Measurements from ENCODE around the gene PHGDH. TPM values are rescaled to one million over a fixed set of nuclear protein-coding genes. Genes with fewer than 3 reads are reported as not detected.

The PHGDH gene
- total and polyA plus RNA-seq, 2 donors from 2014 or later, result 71.9 to 126 TPM

DNA sequence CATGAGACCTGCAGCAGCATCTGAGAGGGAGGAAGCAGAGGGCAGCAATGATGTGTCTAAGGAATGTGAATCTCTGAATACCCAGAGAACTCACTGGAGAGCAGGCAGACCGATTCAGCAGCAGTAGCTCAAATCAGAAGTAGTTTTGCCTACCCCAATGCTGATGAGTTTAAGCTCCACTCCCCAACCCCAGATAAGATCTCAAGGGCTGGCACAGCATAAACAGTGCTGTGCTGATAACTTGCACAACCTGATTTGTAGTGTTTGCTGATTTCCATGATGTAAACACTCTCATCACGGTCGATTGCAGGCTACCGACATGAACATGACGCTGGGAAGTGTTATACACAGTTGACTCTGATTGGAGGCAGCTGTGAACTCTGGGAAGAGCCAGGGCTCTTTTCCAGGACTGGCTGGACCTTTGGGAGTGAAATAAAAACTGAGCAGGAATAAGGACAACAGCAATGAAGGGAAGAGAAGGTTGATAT lies 68.2 kb downstream of the PHGDH start:
- no peaks in the 10 kb centered on the region for H3K36me3 ChIP-seq (ENCODE audit: control insufficient read depth in 2 of 3, insufficient read depth in 3 of 3, low read length in 3 of 3)
- FAIRE-seq, result no peak
- H3K4me3 ChIP-seq (ENCODE audit: low read length in 3 of 3), result peak overlapping the region in 2 of 3 donors; percentile 10 to 50
- H3K9me3 ChIP-seq (ENCODE audit: control insufficient read depth in 2 of 3, insufficient read depth in 1 of 3, low read length in 3 of 3), result no peaks in the 10 kb centered on the region
- H3K4me1 ChIP-seq (ENCODE audit: control insufficient read depth in 2 of 3, insufficient read depth in 2 of 3, low read depth in 1 of 3, low read length in 3 of 3), result peaks cover 10 to 15% (median 13%) of the 10 kb centered on the region in 3 donors
- H3K9ac ChIP-seq (ENCODE audit: low read length in 3 of 3), result no peak overlapping the region
- peak in 3 of 5 donors; percentile 41 to 79 (median 70) for DNase-seq
- TF ChIP-seq, protein P1, sequence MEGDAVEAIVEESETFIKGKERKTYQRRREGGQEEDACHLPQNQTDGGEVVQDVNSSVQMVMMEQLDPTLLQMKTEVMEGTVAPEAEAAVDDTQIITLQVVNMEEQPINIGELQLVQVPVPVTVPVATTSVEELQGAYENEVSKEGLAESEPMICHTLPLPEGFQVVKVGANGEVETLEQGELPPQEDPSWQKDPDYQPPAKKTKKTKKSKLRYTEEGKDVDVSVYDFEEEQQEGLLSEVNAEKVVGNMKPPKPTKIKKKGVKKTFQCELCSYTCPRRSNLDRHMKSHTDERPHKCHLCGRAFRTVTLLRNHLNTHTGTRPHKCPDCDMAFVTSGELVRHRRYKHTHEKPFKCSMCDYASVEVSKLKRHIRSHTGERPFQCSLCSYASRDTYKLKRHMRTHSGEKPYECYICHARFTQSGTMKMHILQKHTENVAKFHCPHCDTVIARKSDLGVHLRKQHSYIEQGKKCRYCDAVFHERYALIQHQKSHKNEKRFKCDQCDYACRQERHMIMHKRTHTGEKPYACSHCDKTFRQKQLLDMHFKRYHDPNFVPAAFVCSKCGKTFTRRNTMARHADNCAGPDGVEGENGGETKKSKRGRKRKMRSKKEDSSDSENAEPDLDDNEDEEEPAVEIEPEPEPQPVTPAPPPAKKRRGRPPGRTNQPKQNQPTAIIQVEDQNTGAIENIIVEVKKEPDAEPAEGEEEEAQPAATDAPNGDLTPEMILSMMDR (IDR thresholded peaks at IDR 0.05; ENCODE audit: borderline replicate concordance, extremely low read depth, insufficient read depth), result no peak
- H3K27ac ChIP-seq (ENCODE audit: low read depth in 2 of 2, low read length in 2 of 2), result peak overlapping the region in 1 of 2 donors; percentile 74
- intact Hi-C loops (cut with DNase I), result no loop called here
- H3K27me3 ChIP-seq (ENCODE audit: control insufficient read depth, insufficient read depth, low read length), result no peaks in the 10 kb centered on the region

DNA sequence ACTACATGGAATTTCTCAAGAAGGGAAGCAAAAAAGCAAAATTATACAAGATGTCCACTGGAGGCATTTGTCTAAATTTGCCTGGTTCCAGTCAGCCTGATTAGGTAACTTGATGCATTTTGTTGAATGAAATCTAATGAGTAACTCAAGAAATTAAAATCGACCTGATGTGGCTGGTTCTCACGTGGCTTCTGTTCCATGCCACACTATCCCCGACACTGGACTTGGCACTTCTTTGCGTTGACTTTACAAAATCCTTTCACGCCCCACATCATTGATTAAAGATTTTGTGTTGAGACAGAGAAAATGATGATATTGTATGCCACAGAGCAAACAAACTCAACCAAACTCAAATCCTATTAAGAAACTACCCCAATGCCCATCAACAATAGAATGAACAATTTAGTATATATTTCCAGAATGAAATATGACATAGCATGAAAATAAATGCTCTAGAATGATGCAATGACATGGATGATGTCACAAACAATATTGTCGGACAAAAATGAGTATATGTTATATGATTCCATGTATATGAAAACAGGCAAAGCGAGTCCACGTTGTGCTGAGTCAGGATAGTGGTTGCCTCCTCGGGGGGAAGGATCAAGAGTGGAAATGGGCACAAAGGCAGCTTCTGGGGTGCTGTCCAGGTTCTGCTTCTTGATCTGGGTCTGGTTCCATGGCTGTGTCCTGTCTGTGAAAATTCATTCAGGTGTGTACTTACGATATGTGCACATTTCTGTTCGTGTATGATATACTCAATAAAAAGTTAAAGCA lies 69.9 kb downstream of the PHGDH start:
- H3K9me3 ChIP-seq (ENCODE audit: control insufficient read depth in 2 of 3, insufficient read depth in 1 of 3, low read length in 3 of 3), result no peaks in the 10 kb centered on the region
- H3K27me3 ChIP-seq (ENCODE audit: control insufficient read depth, insufficient read depth, low read length), result no peaks in the 10 kb centered on the region
- FAIRE-seq (no peak), DNase-seq (no peak)
- TF ChIP-seq, protein P1 (IDR thresholded peaks at IDR 0.05; ENCODE audit: borderline replicate concordance, extremely low read depth, insufficient read depth), result no peak
- no peak overlapping the region for H3K27ac ChIP-seq (ENCODE audit: low read depth in 2 of 2, low read length in 2 of 2)
- intact Hi-C loops (cut with DNase I), result no loop called here
- peaks cover 7 to 12% (median 10%) of the 10 kb centered on the region in 3 donors for H3K4me1 ChIP-seq (ENCODE audit: control insufficient read depth in 2 of 3, insufficient read depth in 2 of 3, low read depth in 1 of 3, low read length in 3 of 3)
- no peak overlapping the region for H3K9ac ChIP-seq (ENCODE audit: low read length in 3 of 3)
- no peak overlapping the region for H3K4me3 ChIP-seq (ENCODE audit: low read length in 3 of 3)
- no peaks in the 10 kb centered on the region for H3K36me3 ChIP-seq (ENCODE audit: control insufficient read depth in 2 of 3, insufficient read depth in 3 of 3, low read length in 3 of 3)

DNA sequence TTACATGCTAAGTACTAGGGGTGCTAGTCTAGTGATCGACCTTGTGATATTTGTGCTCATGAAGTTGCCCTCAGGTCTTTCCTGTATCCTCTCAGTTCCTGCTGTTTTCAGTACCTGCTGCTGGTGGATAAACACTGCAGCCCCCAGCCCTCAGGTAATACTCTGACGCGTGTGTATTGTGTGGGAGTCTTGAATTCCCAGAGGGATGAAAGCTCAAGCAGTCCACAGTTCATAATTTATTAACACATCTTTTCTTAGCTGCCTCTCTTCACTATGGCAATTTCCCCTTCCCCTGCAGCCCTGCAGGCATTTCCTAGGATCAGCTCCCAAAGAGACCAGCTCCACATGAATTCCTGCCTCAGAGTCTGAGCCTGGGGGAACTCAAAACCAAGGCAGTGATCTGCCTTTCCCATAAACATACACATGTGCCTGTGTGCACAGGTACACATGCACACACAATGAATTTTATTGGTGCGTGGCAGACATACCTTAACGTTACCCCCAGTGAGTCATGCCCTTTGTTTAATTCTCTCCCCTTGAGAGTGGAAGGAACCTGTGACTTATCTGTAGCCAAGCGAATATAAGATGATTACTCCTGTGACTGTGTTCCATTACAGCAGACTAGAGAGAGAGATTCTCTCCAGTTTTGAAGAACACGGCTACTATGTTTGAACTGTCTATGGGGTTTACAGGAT lies 71.0 kb downstream of the PHGDH start:
- no peaks in the 10 kb centered on the region for H3K9me3 ChIP-seq (ENCODE audit: control insufficient read depth in 2 of 3, insufficient read depth in 1 of 3, low read length in 3 of 3)
- no peaks in the 10 kb centered on the region for H3K27me3 ChIP-seq (ENCODE audit: control insufficient read depth, insufficient read depth, low read length)
- no peaks in the 10 kb centered on the region for H3K36me3 ChIP-seq (ENCODE audit: control insufficient read depth in 2 of 3, insufficient read depth in 3 of 3, low read length in 3 of 3)
- H3K27ac ChIP-seq (ENCODE audit: low read depth in 2 of 2, low read length in 2 of 2), result no peak overlapping the region
- DNase-seq (peak in 3 of 5 donors; percentile 40 to 74 (median 70)), FAIRE-seq (no peak)
- H3K4me1 ChIP-seq (ENCODE audit: control insufficient read depth in 2 of 3, insufficient read depth in 2 of 3, low read depth in 1 of 3, low read length in 3 of 3), result peaks cover 7 to 12% (median 10%) of the 10 kb centered on the region in 3 donors
- no peak overlapping the region for H3K9ac ChIP-seq (ENCODE audit: low read length in 3 of 3)
- intact Hi-C loops (cut with DNase I), result no loop called here
- no peak overlapping the region for H3K4me3 ChIP-seq (ENCODE audit: low read length in 3 of 3)
- TF ChIP-seq, protein P1 (IDR thresholded peaks at IDR 0.05; ENCODE audit: borderline replicate concordance, extremely low read depth, insufficient read depth), result no peak

Data from kidney (tissue), 14 donors.